HEK293 (cell line): ENCODE data around the gene TNNT3.

Experiments
- CTCF ChIA-PET: fragments of 350-600 bp; formaldehyde crosslinking; extraction: SDS; loops from one replicate; lab custom pipeline; 2021; ENCODE audit warnings: antibody characterized with exemption; lab: Yijun Ruan, JAX
- POLR2A ChIA-PET: fragments of 300-600 bp; formaldehyde crosslinking; extraction: SDS; loops from one replicate; lab custom pipeline; 2020; ENCODE audit warnings: antibody characterized with exemption, inconsistent platforms; lab: Yijun Ruan, JAX
- H3K27ac ChIP-seq: fragments of 200-500 bp; sonication (Bioruptor generic); 2 replicates; pipeline ENCODE4 v1.5.1; 2014; ENCODE audit warnings: low read depth, low read length, control low read depth, inconsistent platforms; ENCODE audit errors: extremely low read depth
- H3K36me3 ChIP-seq, 2 experiments: fragments of 200-500 bp in 1 of 2; sonication (Bioruptor generic) in 1 of 2; 1 replicate in 1 of 2; 2 replicates in 1 of 2; pipeline ENCODE4 v1.5.1; 2014 to 2017; ENCODE audit warnings: inconsistent platforms in 2 of 2, low read length in 2 of 2; ENCODE audit not compliant: control insufficient read depth in 2 of 2, insufficient read depth in 1 of 2
- H3K4me1 ChIP-seq: fragments of 200-500 bp; sonication (Bioruptor generic); 2 replicates; pipeline ENCODE4 v1.5.1; 2014; ENCODE audit warnings: mild to moderate bottlenecking, low read length, inconsistent platforms; ENCODE audit not compliant: control insufficient read depth, insufficient read depth
- H3K4me3 ChIP-seq: 2 replicates; pipeline ENCODE4 v1.5.1; 2011; ENCODE audit warnings: low read depth, mild to moderate bottlenecking, control low read depth, low read length, moderate library complexity
- H3K9me3 ChIP-seq: fragments of 200-500 bp; sonication (Bioruptor generic); 2 replicates; pipeline ENCODE4 v1.5.1; 2014; ENCODE audit warnings: low read depth, low read length, inconsistent platforms; ENCODE audit not compliant: control insufficient read depth, insufficient read depth
- HOXA7 ChIP-seq: sonication (generic); formaldehyde crosslinking; IDR thresholded peaks from 2 replicates; pipeline ENCODE4 v1.8.1; 2022; ENCODE audit warnings: missing genetic modification reagents, borderline replicate concordance
- MYNN ChIP-seq: fragments of 450-650 bp; formaldehyde crosslinking; IDR thresholded peaks from 2 replicates; pipeline ENCODE4 v1.5.1; 2016; ENCODE audit warnings: missing biosample characterization, missing genetic modification characterization, borderline replicate concordance
- RBAK ChIP-seq: fragments of 450-650 bp; formaldehyde crosslinking; IDR thresholded peaks from 2 replicates; pipeline ENCODE4 v1.5.1; 2016; ENCODE audit warnings: missing biosample characterization, missing genetic modification characterization
- SETDB1 ChIP-seq: IDR thresholded peaks from one replicate; pipeline ENCODE4 v1.6.1; 2017; ENCODE audit warnings: mild to moderate bottlenecking, low read length, moderate library complexity, mixed read lengths; ENCODE audit not compliant: insufficient read length
- ZBTB1 ChIP-seq: fragments of 450-650 bp; formaldehyde crosslinking; IDR thresholded peaks from 2 replicates; pipeline ENCODE4 v1.5.1; 2016; ENCODE audit warnings: missing biosample characterization, missing genetic modification characterization
- ZBTB17 ChIP-seq: fragments of 450-650 bp; formaldehyde crosslinking; IDR thresholded peaks from 2 replicates; pipeline ENCODE4 v1.5.1; 2016; ENCODE audit warnings: missing biosample characterization, missing genetic modification characterization
- ZFP3 ChIP-seq: fragments of 450-650 bp; formaldehyde crosslinking; IDR thresholded peaks from 2 replicates; pipeline ENCODE4 v1.5.1; 2016; ENCODE audit warnings: low read depth, missing biosample characterization, missing genetic modification characterization
- ZFP69B ChIP-seq: fragments of 450-650 bp; formaldehyde crosslinking; IDR thresholded peaks from 2 replicates; pipeline ENCODE4 v1.5.1; 2016; ENCODE audit warnings: missing biosample characterization, missing genetic modification characterization
- ZNF138 ChIP-seq: fragments of 450-650 bp; formaldehyde crosslinking; IDR thresholded peaks from 2 replicates; pipeline ENCODE4 v1.5.1; 2016; ENCODE audit warnings: missing biosample characterization, missing genetic modification characterization, borderline replicate concordance
- ZNF140 ChIP-seq: fragments of 450-650 bp; formaldehyde crosslinking; IDR thresholded peaks from 2 replicates; pipeline ENCODE4 v1.5.1; 2016; ENCODE audit warnings: missing biosample characterization, missing genetic modification characterization
- ZNF175 ChIP-seq: fragments of 450-650 bp; formaldehyde crosslinking; IDR thresholded peaks from 2 replicates; pipeline ENCODE4 v1.5.1; 2016; ENCODE audit warnings: missing biosample characterization, missing genetic modification characterization
- ZNF223 ChIP-seq: fragments of 450-650 bp; formaldehyde crosslinking; IDR thresholded peaks from 2 replicates; pipeline ENCODE4 v1.5.1; 2016; ENCODE audit warnings: missing biosample characterization, missing genetic modification characterization
- ZNF394 ChIP-seq: fragments of 450-650 bp; formaldehyde crosslinking; IDR thresholded peaks from 2 replicates; pipeline ENCODE4 v1.5.1; 2016; ENCODE audit warnings: missing biosample characterization, missing genetic modification characterization, mild to moderate bottlenecking, moderate library complexity, borderline replicate concordance
- ZNF529 ChIP-seq: fragments of 450-650 bp; formaldehyde crosslinking; IDR thresholded peaks from 2 replicates; pipeline ENCODE4 v1.5.1; 2017; ENCODE audit warnings: missing genetic modification characterization, missing biosample characterization; ENCODE audit not compliant: insufficient replicate concordance
- ZNF76 ChIP-seq: fragments of 450-650 bp; formaldehyde crosslinking; IDR thresholded peaks from 2 replicates; pipeline ENCODE4; 2016; ENCODE audit warnings: low read depth, missing biosample characterization, missing genetic modification characterization, borderline replicate concordance
- ZNF837 ChIP-seq: fragments of 450-650 bp; formaldehyde crosslinking; IDR thresholded peaks from 2 replicates; pipeline ENCODE4 v1.5.1; 2016; ENCODE audit warnings: missing biosample characterization, missing genetic modification characterization
- TF ChIP-seq, protein P1 (sequence below): fragments of 450-650 bp; formaldehyde crosslinking; optimal IDR thresholded peaks from 2 replicates; pipeline ENCODE3; 2016; ENCODE audit warnings: missing biosample characterization, mild to moderate bottlenecking, missing genetic modification characterization
- TF ChIP-seq, protein P2 (sequence below): fragments of 450-650 bp; formaldehyde crosslinking; IDR thresholded peaks from 2 replicates; pipeline ENCODE4 v1.5.1; 2016; ENCODE audit warnings: missing biosample characterization, missing genetic modification characterization
- TF ChIP-seq, protein P3 (sequence below): fragments of 450-650 bp; formaldehyde crosslinking; IDR thresholded peaks from 2 replicates; pipeline ENCODE4 v1.5.1; 2016; ENCODE audit warnings: missing biosample characterization, missing genetic modification characterization
- TF ChIP-seq, protein P4 (sequence below): fragments of 450-650 bp; formaldehyde crosslinking; IDR thresholded peaks from 2 replicates; pipeline ENCODE4 v1.5.1; 2016; ENCODE audit warnings: missing biosample characterization, missing genetic modification characterization
- TF ChIP-seq, protein P5 (sequence below): fragments of 450-650 bp; formaldehyde crosslinking; IDR thresholded peaks from 2 replicates; pipeline ENCODE4 v1.5.1; 2016; ENCODE audit warnings: missing biosample characterization, missing genetic modification characterization

TNNT3 gene

DNA sequence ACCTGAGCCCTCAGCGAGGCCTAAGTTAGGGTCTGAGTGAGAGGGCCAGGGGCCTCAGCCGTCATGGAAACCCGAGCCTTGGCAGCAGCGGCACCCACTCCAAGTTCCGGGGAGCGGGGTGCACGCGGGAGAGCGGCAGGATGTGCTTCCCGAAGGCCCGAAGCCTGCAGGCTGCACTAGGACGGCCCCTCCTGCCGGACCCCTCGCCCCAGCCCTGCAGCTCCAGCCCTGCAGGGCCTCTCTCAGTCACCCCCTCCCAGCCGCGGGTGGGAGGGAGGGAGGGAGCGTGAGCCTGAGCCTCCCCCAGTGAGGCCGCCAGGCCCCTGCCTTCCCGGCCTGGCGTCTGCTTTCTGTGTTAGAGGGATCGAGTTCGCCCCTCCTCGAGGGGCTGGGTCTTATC is 50.3 kb downstream of the TNNT3 start (continued):
- TF ChIP-seq ZNF394 = no peak
- TF ChIP-seq MYNN (tag by site-specific recombination) = no peak
- no peak for TF ChIP-seq HOXA7 (CRISPR knock-in tag)
- no peak for TF ChIP-seq ZNF223
- no peak for TF ChIP-seq ZNF175 (tag by site-specific recombination)
- TF ChIP-seq ZNF140 (tag by site-specific recombination) = no peak
- TF ChIP-seq ZBTB17 (tag by site-specific recombination) = no peak
- TF ChIP-seq, protein P1, sequence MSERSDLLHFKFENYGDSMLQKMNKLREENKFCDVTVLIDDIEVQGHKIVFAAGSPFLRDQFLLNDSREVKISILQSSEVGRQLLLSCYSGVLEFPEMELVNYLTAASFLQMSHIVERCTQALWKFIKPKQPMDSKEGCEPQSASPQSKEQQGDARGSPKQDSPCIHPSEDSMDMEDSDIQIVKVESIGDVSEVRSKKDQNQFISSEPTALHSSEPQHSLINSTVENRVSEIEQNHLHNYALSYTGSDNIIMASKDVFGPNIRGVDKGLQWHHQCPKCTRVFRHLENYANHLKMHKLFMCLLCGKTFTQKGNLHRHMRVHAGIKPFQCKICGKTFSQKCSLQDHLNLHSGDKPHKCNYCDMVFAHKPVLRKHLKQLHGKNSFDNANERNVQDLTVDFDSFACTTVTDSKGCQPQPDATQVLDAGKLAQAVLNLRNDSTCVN (tag by site-specific recombination) = no peak
- TF ChIP-seq ZNF76 (tag by site-specific recombination) = no peak

DNA sequence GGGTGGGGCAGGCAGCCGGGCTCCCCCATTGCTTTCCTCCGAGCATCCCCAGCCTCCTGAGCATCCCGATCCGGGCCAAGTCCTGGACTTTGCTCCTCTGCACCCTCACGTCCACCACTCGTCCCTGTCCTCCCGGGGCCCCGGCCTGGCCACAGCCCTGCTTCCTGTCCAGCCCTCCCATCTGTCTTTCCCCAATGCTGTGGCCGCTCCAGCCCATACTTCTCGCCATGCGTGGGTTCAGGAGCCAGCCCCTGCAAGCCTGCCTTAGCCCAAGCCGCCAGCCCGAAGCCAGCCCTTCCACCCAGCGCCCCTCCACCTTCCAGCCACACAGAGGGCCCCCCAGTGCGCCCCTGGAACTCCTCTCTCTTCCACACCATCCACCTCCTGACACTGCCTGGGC is 51.5 kb downstream of the TNNT3 start:
- H3K36me3 ChIP-seq = no peaks in the 10 kb centered on the region
- no peaks in the 10 kb centered on the region for H3K9me3 ChIP-seq
- TF ChIP-seq, protein P2, sequence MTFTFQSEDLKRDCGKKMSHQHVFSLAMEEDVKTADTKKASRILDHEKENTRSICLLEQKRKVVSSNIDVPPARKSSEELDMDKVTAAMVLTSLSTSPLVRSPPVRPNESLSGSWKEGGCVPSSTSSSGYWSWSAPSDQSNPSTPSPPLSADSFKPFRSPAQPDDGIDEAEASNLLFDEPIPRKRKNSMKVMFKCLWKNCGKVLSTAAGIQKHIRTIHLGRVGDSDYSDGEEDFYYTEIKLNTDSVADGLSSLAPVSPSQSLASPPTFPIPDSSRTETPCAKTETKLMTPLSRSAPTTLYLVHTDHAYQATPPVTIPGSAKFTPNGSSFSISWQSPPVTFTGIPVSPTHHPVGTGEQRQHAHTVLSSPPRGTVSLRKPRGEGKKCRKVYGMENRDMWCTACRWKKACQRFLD (tag by site-specific recombination) = no peak
- POLR2A ChIA-PET = no interaction called here
- CTCF ChIA-PET = no interaction called here
- no peaks in the 10 kb centered on the region for H3K4me1 ChIP-seq
- no peak overlapping the region for H3K27ac ChIP-seq
- H3K4me3 ChIP-seq = no peak overlapping the region

DNA sequence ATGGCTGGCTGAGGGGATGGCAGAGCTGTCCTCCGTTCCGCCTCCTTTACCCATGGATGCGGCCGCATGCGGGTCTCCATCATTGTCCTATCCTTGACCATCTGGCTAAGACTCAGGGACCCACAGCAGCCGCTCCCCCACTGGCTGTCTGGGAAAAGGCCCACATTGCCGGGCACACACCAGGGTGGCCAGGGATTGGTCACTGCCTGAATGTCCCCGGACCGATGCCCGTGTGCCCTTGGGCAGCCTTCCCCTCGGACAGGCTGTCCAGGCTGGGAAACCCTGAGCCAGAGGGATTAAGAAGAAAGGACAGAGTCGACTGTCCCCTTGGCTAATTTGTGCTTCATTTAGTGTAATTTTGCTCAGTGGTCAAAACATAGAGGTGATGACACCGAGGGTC is 55.7 kb downstream of the TNNT3 start:
- ChIA-PET CTCF (interaction anchor here (0.7 to 0.8 kb wide), 2 partner anchors 174 to 281 kb away, joined by 4 to 5 read pairs; no protein-coding TSS in a partner anchor), POLR2A (no interaction called here)
- H3K9me3 ChIP-seq = no peaks in the 10 kb centered on the region
- no peaks in the 10 kb centered on the region for H3K4me1 ChIP-seq
- H3K27ac ChIP-seq = no peak overlapping the region
- TF ChIP-seq ZFP69B (tag by site-specific recombination) (no peak), ZNF529 (no peak), ZFP3 (no peak), RBAK (tag by site-specific recombination) (no peak), ZNF837 (no peak), ZBTB1 (tag by site-specific recombination) (no peak), SETDB1 (no peak), ZNF138 (no peak)
- TF ChIP-seq, protein P3, sequence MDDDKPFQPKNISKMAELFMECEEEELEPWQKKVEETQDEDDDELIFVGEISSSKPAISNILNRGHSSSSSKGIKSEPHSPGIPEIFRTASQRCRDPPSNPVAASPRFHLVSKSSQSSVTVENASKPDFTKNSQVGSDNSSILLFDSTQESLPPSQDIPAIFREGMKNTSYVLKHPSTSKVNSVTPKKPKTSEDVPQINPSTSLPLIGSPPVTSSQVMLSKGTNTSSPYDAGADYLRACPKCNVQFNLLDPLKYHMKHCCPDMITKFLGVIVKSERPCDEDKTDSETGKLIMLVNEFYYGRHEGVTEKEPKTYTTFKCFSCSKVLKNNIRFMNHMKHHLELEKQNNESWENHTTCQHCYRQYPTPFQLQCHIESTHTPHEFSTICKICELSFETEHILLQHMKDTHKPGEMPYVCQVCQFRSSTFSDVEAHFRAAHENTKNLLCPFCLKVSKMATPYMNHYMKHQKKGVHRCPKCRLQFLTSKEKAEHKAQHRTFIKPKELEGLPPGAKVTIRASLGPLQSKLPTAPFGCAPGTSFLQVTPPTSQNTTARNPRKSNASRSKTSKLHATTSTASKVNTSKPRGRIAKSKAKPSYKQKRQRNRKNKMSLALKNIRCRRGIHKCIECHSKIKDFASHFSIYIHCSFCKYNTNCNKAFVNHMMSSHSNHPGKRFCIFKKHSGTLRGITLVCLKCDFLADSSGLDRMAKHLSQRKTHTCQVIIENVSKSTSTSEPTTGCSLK (tag by site-specific recombination) = no peak
- TF ChIP-seq, protein P4, sequence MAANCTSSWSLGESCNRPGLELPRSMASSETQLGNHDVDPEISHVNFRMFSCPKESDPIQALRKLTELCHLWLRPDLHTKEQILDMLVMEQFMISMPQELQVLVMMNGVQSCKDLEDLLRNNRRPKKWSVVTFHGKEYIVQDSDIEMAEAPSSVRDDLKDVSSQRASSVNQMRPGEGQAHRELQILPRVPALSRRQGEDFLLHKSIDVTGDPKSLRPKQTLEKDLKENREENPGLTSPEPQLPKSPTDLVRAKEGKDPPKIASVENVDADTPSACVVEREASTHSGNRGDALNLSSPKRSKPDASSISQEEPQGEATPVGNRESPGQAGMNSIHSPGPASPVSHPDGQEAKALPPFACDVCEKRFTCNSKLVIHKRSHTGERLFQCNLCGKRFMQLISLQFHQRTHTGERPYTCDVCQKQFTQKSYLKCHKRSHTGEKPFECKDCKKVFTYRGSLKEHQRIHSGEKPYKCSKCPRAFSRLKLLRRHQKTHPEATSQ (tag by site-specific recombination) = no peak
- TF ChIP-seq, protein P5, sequence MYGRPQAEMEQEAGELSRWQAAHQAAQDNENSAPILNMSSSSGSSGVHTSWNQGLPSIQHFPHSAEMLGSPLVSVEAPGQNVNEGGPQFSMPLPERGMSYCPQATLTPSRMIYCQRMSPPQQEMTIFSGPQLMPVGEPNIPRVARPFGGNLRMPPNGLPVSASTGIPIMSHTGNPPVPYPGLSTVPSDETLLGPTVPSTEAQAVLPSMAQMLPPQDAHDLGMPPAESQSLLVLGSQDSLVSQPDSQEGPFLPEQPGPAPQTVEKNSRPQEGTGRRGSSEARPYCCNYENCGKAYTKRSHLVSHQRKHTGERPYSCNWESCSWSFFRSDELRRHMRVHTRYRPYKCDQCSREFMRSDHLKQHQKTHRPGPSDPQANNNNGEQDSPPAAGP (tag by site-specific recombination) = no peak
- no peak overlapping the region for H3K4me3 ChIP-seq
- H3K36me3 ChIP-seq = no peaks in the 10 kb centered on the region
